ENCODE results near the gene HMCN1. TPM values are rescaled to one million over a fixed set of nuclear protein-coding genes. Genes with fewer than 3 reads are reported as not detected.

HMCN1 gene
- total and polyA plus RNA-seq, 2 experiments from 2014 or later = 1.6 to 8.7 TPM

- Mint-ChIP-seq H3K9me3 (peaks cover 7% of the 10 kb centered on the region; the same call in 2 of the 3 replicates), H3K36me3 (ENCODE audit: low read depth) (peaks cover 8% of the 10 kb centered on the region; the same call in 2 of the 3 replicates), H3K27ac (no peak overlapping the region), H3K27me3 (ENCODE audit: insufficient read depth, low read depth, poor library complexity) (no peaks in the 10 kb centered on the region), H3K4me1 (peaks cover 28% of the 10 kb centered on the region), H3K4me3 (no peak overlapping the region)
- Histone ChIP-seq H3K79me2 (replicated peaks; ENCODE audit: insufficient read depth) (no peaks in the 10 kb centered on the region), H2AFZ (no peak overlapping the region), H3K4me1 (ENCODE audit: insufficient read depth) (peaks cover 17% of the 10 kb centered on the region; the same call in 1 of the 2 replicates), H3K4me3 (no peak overlapping the region), H3F3A (replicated peaks; ENCODE audit: low read depth) (no peaks in the 10 kb centered on the region), H3K9me2 (ENCODE audit: insufficient read depth) (peaks cover 8% of the 10 kb centered on the region; the same call in 1 of the 2 replicates), H3K36me3 (ENCODE audit: insufficient read depth) (no peaks in the 10 kb centered on the region), H3K4me2 (no peak overlapping the region), H4K20me1 (replicated peaks; ENCODE audit: insufficient read depth) (no peaks in the 10 kb centered on the region), H3K27me3 (ENCODE audit: insufficient read depth) (no peaks in the 10 kb centered on the region), H3K27ac (ENCODE audit: low read depth) (no peak overlapping the region)
- TF ChIP-seq JUNB (IDR thresholded peaks at IDR 0.05; ENCODE audit: unreplicated experiment) (no peak), ZNF331 (CRISPR knock-in tag; IDR thresholded peaks at IDR 0.05; ENCODE audit: low read depth) (no peak), CREB1 (CRISPR knock-in tag; IDR thresholded peaks at IDR 0.05; ENCODE audit: low read depth) (no peak), ZNF114 (CRISPR knock-in tag; IDR thresholded peaks at IDR 0.05) (no peak), EZH2 (IDR thresholded peaks at IDR 0.05; ENCODE audit: low read depth, unreplicated experiment) (no peak), REST (IDR thresholded peaks at IDR 0.05; ENCODE audit: unreplicated experiment) (no peak), ZNF462 (CRISPR knock-in tag; IDR thresholded peaks at IDR 0.05) (no peak)
- ATAC-seq = no peak
- no peak for DNase-seq (ENCODE audit: low spot score)
Measured at GRCh38 chr1:185942961-185943360, 208.8 kb downstream of the HMCN1 start.
